Stimulated activated CD4-positive, alpha-beta T cell treated with anti-CD3 and anti-CD28 coated beads, Interleukin-2, amount 100 ng/mL, for 4 hours (primary cell): ENCODE measurements around the gene TTLL9.

Experiments used
- DNase-seq: peaks from one replicate; pipeline ENCODE4 v3.0.0-alpha.2; 2020; ENCODE audit warnings: low read depth

Gene TTLL9

DNA sequence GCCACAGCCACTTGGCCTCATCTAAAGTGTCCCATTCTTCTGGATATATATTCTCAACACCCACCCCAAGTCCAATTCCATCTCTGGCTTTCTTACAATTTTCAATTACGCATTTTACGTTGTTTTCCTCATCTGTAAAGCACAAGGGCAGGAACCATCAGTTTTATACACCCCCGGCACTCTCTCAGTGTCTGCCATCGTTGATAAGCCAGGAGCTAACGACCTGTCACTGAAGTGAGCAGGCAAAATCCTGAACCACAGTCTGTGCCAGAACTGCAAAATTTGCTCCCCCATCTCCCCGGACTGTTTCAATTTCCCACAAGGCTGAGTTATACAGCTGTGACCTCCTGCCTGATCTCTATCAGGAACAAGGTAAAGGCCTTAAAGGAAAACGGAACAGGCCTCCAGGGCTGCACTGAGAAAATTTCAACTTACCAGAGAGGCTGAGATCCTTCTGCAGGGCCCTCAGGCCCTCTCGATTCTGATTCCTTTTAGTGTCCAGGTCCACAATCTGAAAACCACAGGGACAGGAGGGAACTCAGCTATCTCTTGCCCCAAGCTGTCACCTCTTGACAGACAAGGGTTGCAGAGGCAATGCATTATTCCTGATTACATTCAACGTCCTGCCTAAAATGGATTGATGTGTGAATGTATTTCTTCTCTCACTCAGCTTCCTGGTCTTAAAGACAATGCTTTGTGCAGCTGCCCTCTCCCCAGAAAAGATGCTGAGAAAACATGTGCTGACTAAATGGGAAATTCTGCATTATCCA, 79.6 kb downstream of the TTLL9 start:
- DNase-seq: no peak

DNA sequence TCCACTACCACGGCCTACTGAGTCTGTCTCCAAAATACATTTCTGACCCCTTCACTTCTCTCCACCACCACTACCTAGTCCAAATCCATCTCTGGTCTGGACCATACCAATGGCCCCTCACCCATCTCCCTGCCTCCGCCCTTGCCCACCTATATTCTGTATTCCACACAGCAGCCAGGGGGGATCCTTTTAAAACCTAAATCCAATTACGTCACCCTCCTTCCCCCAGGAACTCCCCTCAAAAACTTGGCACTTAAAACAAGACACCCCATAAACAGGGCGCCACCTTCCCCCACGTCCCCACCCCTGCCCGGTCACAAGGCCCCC, 80.7 kb downstream of the TTLL9 start:
- DNase-seq: no peak

DNA sequence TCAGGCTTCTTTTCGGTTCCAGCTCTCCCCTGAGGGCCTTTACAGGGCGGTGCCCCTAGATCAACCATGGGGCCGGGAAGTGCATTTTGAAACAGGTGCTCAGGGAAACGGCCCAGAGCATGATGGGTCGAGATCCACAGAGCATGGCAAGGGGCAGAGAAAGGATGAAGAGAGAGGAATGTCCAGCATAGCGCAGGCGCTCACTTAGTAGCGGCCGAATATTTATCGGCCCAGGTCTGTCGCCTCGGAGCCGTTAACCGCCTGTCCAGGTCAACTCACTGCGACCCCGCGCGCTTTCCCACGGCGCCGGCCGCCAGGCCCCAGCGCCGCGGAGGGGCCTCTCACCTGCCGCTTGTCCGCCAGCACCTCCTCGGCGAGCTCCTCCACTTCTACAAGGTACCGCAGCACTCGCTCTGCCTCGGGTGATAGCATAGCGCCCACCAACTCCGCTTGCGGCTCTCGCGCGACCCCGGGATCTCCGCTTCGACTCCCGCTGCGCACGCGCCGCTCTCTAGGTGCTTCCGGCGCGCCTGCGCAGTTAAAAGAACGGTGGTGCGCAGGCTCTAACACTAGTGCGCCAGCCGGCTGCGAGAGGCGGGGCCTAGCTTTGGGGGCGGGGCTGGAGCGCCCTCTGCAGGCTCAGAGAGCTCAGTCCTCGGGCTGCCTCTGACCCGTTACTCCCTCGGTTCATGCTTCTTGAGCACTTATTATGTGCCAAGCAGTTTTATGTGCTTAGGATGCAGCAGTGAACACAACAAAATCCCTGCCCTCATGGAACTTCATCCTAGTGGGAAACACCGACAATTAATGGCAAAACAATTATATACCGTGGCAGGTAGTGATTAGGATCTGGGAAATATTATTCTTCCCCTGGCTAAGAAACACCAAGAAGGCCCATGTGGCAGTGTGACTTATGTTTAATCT, 81.4 kb downstream of the TTLL9 start, which contains the start of gene PDRG1:
PDRG1 (minus strand) TSS at position 517 of the 924 bp plus-strand sequence; CDS start at position 432, 85 bp downstream.
- peak; percentile 96 for DNase-seq

DNA sequence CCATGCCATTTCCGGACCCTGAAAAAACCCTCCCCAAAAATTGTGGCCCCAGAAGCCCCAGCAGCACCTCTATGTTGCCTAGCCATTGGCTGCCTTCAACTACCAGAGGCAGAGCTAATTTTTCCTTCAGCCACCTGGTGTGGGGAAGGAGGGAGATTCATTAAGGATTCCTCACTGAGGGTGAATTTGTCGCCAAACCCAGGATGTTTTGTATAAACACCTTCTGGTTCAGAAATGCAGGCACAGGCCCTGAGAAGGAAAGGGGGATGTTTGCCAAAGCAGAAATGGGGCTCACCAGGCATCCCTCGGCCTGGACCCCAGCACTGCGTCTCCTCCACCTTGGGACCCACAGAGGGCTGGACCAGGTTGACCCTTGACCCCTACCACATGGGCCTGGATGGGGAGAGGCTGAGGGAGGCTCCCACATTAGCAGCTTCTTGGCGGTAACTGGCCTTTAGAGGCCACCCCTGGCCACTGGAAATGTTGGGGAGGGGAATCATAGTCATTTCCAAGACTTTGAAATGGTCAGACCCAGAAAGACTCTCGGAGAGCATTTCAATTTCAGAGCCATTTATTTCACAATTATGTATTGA, 83.2 kb downstream of the TTLL9 start:
- no peak for DNase-seq

DNA sequence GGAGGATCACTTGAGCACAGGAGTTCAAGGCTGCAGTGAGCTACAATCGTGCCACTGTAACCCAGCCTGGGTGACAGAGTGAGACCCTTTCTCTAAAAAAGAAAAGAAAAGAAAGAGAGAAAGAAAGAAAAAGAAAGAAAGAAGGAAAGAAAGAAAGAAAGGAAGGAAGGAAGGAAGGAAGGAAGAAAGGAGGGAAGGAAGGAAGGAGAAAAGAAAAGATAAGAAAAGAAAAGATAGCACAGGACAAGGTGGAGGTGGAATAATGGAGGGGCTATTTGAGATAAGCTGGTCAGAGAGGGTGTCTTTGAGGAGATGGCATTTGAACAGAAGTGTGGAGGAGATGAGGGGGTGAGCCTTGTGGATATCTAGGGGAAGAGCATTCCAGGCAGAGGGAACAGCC, 84.1 kb downstream of the TTLL9 start:
- no peak for DNase-seq

DNA sequence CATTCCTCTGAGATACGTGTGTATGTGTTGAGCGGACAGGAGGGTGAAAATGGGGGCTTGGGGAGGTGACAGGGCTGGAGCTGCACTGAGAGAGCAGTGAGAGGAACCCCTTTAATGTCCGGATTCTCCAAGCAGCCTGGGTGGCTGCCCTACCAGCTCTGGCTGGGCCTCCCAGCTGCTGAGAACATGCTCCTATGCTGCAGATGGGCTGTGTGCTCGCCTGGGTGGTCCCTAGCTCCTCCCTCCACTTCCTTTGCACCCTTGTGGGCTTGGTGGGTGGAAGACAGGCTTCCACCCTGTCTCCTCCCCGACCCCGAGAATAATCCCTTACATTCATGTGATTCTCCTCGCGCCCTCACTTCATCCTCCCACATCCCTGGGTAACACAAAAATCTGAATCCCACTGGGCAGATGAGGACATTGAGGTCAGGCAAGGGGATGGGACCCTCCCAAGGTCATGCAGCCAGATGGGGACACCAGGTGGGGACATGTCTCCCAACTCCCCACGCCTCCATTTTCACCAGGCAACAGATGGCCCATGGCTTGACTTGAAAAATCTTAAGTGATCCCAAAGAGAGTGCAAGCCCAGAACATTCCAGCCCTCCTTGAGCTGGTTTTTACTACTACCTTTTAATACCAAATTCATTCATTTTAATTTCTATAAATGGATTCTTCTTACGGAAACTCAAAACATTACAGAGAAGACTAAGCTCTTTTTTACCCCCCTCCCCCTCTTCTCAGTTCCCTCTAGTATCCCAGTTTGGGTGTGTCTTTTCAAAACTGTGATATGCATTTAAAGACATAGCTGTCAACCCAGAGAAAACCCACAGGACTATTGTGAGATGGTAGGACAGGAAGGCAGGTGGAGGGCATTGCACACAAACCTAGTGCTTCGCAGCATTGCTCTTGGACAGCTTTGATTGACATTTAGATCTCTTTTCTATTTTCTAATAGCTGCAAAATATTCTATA, 86.4 kb downstream of the TTLL9 start:
- no peak for DNase-seq

DNA sequence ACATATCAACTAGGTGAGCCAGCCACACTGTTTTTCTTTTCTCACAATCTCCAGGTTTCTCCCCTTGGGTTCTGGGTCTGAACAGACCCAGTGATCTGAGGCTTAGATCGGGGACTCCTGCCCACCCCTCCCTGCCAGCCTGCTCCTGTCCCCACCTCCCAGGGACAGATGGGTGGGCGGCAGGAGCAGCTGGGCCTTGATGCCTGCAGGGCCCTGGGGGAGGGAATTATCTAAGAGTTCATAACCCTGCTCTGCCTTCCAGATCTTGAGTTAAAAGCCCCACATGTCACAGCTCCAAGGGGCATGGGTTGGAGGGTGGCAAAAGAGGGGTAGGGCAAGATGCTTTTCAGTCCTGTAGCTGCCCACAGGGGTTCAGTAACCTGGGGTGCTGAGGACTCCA, 92.3 kb downstream of the TTLL9 start:
- no peak for DNase-seq

DNA sequence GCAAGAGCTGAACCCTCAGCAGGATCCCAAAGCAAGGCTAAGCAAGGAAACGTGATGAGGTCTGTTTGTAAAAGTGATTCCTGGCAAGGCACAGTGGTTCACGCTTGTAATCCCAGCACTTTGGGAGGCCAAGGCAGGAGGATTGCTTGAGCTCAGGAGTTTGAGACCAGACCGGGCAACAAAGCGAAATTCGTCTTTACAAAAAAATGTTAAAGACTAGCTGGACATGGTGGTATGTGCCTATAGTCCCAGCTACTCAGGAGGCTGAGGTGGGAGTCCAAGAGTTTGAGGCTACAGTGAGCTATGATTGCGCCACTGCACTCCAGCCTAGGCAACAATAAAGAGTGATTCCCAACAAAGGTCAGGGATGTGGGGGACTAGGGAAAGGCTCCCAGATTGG, 93.5 kb downstream of the TTLL9 start:
- no peak for DNase-seq

DNA sequence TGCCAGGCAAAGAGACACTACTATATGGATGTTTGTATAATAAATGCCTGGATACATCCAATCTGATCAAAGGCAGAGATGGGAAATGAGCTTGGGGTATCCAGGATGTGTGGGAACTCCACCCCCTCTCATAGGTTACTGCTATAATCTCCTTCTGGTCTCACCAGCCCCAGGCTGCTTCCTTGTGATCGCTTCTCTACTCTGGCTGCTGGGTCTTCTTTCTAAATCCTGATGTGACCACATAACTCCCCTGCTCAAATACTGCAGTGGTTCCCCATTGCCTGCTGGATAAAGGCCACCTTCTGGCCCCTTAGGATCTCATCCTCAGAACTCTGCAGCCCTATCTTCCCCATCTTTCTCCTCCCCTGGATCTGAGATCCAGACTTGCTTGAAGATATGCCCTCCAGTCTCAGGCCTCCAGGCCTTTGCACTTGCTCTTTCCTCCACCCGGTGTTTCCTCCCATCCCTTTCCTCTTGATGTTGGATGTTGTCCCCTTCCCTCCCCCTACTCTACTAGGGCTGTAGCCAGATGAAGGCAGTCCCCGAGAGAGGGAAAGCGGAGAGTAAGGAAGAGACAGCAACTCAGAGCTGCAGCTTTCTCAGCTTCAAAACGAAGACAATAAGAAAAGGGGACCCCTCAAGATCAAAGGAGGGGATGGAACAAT, 96.7 kb downstream of the TTLL9 start:
- no peak for DNase-seq

DNA sequence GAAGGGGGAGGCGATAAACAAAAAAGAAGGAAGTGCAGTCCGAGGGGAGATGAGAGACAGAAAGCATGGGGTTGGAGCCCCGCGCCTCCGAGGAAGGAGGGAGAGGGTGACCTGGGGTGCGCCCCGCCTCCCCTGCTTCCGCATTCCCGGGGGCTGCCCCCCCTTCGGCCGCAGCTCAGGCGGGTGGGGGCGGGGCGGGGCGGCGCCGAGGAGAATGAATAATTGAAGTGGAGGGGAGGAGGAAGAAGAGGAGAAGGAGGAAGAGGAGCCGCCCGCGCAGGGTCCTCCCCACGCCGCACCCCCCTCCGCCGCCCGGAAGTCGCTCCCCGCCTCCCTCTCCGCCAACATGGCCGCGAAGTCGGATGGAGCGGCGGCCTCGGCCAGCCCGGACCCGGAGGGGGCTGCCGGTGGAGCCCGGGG, 97.4 kb downstream of the TTLL9 start, which contains the start of gene XKR7:
XKR7 (plus strand) TSS at position 322 of the 420 bp plus-strand sequence; CDS start at position 347, 25 bp downstream.
- DNase-seq: peak; percentile 2

DNA sequence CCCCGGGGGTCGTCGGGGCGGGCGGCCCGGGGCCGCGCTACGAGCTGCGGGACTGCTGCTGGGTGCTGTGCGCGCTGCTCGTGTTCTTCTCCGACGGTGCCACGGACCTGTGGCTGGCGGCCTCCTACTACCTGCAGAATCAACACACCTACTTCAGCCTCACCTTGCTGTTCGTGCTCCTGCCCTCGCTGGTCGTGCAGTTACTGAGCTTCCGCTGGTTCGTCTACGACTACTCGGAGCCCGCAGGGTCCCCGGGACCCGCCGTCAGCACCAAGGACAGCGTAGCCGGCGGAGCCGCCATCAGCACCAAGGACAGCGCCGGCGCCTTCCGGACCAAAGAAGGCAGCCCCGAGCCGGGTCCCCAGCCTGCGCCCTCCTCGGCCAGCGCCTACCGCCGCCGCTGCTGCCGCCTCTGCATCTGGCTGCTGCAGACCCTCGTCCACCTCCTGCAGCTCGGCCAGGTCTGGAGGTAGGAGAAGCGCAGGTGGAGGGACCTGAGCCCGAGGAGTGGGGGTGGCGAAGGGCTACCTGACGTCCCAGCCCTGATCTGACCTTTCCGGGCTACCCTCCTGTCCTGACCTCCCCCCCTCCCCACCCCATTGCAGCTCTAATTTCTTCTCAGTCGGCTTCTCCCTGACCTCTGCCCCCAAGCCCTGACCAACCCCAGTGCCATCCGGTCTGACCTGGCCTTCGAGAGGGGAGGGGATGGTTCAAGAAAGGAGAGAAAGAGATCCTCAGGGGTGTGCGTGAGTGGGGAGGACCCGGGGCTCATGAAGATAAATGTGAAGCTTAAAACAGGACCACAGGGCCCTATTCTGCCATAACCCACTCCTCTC, 98.1 kb downstream of the TTLL9 start:
- peak; percentile 49 for DNase-seq

DNA sequence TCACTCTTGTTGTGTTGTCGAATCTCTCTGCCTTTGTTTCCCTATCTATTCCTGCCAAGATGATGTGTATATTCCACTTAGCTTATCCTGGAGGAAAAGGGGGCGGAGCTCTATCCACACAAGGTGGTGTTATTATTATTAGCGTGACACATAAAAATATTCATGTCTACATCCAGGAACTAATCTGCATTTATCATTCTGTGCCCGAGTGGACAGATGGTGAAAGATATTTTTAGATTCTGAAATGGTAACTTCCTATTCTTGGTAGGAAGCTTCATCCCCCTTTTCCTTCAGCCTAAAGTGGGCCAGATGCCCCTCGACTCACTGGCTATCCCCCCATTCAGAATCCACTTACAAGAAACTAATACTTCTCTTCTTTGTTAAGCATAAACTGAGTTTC, 99.6 kb downstream of the TTLL9 start:
- no peak for DNase-seq

DNA sequence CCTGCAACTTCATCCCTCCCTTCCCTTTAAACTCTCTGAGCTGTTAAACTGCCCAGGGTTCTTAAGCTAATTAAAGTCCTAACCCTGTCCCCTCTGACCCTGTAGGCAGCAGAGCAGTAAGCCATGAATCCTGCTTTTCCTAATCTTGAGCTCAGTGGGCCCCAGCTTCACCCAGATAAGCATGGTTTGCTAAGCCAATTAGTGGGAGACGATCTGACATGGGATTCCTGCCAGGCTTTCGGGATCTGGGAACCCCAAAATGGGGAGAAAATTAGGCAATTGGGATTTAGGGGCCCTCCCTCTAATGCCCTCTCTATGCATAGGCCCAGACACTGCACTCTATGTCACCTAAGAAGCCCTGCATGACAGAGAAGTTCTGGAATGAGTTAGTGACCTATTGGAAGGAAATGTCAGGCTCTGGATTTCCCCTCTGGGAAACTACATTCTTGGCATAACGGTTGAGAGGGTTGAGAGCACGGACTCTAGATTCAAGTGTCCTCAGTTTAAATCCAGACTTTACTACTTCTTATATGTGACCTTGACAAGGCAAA, 102.1 kb downstream of the TTLL9 start:
- DNase-seq: no peak

DNA sequence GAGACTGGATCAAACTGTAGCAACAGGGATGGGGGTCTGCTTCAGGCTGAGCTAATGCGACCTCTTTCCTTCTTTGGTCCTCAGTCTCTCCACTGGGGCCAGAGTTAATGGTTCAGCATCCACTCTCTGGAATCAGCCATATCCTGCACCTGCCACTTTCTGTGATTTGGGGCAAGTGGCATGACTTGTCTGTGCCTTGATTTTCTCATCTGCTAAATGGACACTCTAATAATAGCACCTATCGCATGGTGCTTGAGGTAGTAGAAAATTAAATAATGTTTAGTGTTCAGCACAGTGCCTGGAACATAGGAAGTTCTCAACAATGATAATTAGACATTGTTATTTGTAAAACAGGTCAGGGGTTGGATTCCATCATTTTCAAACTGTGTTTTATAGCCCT, 103.9 kb downstream of the TTLL9 start:
- no peak for DNase-seq

DNA sequence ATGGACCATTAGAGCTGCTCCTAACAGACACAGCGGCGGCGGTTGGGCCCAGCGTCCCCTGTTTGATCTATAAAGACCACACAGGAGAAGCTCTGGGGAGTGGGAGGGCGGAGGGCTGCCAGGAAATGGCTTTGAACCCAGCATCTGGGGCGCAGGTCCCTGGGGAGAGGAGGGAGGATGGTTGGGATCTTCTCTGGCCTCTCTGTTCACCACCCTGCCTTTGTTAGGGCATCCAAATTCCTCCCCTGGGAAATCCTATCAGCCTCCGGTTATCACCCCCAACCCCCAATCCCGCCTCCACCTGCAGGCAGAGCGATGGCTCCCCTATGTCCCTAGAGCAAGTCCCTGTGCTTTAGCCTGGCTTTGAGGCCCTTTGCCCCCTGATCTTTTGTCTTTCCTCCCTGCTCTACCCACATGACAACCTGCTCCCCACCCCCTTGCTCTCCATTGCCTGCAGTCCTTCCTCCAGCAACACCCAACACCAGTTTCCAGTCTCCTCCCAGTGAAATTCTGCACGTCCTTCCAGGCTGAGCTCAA, 104.6 kb downstream of the TTLL9 start:
- DNase-seq: no peak

DNA sequence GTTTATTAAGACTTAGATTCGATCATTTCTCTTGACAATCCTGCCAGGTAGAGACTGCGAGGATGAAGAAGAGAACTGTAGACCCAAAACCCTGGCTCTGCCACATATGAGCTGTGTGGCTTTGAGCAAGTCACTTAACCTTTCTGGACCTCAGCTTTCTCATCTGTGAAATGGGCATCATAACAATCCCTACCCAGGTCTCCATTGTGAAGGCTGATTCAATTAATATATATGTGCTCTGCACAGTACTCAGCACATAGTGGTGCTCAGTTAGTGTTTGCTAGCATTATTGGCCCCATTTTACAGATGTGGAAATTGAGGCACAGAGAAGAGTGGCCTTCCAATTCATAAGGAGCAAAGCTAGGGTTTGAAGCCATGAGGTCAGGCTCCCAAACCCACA, 105.4 kb downstream of the TTLL9 start:
- no peak for DNase-seq

DNA sequence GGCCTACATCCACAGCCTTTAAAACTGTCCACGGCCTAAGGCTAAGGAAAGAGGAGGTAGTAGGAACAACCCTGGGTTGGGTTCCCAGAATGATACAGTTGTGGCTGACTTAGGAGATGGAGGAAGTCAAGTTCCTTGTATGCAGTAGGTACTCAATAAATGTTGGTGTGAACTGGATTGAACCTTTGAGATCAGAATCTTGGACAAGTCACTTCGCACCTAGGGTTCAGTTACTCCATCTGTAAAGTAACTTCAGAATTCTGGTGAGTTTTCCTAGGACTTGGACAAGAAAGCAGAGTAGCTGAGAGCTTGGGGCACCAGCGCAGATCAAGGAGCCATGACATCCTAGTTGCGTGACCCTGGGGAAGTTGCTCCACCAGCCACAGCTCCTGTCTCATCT, 106.6 kb downstream of the TTLL9 start:
- DNase-seq: no peak

DNA sequence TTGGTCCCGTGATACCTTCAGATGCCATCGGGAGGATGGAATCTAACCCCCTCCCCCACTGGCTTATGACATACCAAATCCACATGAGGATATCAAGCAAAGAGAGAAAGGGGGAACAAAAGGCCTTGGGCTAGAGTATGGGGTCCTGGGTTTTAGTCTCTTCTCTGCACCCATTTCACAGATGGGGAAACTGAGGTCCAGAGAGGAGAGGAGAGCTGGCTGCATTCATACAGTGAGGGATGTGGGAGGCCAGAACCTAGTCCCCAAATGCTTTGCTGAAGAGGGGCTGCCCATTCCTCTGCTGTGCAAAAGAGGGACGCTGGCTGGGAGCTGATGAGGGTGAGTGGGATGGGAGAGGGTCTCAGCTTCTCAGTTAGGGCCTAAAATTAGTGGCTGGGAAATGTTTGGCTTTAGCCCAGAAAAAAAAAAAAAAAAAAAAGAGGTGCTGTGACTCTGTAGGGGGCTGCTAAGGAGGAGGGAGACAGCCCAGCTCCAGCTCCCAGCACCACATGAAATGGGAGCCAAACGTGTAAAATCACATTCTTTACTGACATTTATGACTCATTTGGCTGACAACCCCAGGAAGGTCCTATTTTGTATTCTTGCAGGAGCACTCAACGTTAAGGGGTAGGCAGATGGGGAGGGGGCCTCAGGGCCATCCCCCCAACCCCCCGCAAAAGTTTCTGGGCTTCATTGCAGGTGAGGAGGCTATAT, 109.4 kb downstream of the TTLL9 start:
- no peak for DNase-seq

DNA sequence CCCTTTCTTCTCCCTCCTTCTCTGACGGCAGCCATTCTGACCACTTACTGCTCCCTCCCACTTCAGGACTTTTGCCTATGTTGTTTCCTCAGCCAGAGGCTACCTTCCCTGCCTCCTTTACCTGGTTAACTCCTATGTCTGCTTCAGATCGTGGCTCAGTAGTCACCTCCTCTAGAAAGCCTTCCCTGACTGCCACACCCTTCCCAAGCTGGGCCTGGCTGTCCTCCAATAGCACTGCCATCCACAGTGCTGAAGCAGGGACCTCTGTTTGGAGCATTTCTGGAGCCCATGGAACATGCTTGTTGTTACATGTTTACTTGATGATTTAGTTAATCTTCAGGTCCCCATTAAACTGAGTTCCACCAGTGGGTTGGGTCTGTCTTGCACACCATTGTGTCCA, 111.3 kb downstream of the TTLL9 start:
- no peak for DNase-seq
